RKO (cell line): ENCODE measurements around the gene MRM1.

Experiments
- DNase-seq: peaks from one replicate; pipeline ENCODE4 v3.0.0-alpha.2; 2016; ENCODE audit warnings: low spot score

MRM1 gene, protein sequence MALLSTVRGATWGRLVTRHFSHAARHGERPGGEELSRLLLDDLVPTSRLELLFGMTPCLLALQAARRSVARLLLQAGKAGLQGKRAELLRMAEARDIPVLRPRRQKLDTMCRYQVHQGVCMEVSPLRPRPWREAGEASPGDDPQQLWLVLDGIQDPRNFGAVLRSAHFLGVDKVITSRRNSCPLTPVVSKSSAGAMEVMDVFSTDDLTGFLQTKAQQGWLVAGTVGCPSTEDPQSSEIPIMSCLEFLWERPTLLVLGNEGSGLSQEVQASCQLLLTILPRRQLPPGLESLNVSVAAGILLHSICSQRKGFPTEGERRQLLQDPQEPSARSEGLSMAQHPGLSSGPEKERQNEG

DNA sequence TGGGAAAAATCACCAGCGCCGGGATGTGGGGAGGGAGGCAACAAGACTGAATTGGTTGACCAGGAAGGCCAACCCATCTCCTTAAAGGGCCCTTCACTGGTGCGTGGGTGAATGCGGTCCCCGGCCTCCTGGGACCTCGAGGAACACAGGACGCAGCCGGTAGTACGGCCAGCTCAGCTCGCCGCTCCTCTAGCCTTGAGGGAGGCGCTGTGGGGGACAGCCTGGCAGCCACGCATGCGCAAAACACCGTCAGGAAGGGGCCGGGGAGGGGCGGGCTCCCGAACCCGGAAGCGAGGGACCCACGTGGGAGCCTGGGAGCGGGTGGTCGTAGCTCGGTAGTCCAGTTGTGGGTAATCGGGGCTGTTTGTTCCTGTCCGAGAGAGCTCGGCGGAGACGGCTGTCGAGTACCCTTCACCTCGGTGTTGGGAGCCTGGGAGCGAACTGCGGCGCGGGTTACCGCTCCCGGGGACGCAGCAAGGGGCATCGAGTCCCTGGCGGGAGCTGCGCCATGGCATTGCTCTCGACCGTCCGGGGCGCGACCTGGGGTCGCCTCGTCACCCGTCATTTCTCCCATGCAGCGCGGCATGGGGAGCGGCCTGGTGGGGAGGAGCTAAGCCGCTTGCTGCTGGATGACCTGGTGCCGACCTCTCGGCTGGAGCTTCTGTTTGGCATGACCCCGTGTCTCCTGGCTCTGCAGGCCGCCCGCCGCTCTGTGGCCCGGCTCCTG is at the start of gene MRM1:
Gene MRM1 (plus strand): TSS at position 281 of the 727 bp plus-strand sequence. CDS start 228 bp downstream, at position 509.
- peak; percentile 96 for DNase-seq

DNA sequence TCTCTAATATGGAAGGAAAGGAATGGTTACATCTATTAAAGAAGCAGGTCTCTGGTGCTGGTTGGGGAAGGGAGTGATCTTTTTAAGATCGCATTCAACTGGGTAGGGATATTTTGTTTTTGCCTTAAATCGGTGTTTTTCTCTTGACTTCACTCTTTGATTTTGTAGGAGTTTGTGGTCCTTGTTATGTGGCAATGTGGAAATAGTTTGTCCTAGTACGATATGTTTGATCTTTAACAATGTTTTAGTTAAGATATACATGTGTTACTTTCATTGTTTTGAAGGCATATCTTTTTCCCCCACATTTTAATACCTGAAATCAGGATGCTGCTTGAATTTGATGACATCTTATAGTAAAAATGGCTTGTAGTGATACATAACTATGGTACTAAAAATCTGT is 47.9 kb upstream of the MRM1 start:
- no peak for DNase-seq

GRCh38 chr17:36566081-36566480 is 35.3 kb upstream of the MRM1 start:
- DNase-seq = no peak

DNA sequence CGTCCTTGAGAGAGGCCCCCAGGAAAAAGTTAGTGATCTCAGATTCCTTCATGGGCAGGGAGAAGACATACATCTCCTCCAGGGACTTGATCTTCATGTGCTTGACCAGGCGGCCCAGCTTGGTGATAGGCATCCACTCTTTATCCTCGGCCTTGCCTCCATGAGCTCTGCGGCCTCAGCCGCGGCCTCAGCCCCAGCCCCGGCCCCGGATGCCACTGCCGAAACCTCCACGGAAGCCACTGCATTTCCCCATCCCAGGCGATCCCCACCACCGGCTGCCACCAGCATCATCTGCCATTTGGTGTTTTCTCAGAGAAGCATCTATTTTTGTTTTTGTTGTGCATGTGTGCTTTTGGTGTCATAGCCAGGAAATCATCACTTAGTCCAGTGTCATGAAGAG is 26.4 kb upstream of the MRM1 start:
- DNase-seq = no peak

GRCh38 chr17:36576793-36577192 is 24.6 kb upstream of the MRM1 start:
- DNase-seq = no peak

GRCh38 chr17:36578671-36579070 is 22.7 kb upstream of the MRM1 start:
- no peak for DNase-seq

DNA sequence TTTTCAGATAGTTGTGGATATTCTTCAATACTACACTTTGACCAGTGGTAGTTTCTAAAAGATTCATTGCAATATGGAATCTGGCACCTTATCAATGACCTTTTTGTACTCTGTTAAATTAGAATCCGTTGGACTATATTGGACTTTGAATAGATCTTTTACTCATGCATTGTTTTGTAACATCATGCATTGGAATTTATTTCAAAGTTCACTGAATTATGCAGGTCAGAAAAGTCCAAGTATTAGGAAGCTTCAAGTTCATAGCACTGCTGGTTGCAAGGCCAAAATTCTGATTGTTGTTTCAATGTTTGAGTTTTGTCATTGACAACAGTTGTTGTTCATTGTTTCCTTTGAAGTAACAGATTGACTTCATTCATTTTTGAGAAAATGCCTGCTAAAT is 17.6 kb upstream of the MRM1 start:
- DNase-seq = no peak

DNA sequence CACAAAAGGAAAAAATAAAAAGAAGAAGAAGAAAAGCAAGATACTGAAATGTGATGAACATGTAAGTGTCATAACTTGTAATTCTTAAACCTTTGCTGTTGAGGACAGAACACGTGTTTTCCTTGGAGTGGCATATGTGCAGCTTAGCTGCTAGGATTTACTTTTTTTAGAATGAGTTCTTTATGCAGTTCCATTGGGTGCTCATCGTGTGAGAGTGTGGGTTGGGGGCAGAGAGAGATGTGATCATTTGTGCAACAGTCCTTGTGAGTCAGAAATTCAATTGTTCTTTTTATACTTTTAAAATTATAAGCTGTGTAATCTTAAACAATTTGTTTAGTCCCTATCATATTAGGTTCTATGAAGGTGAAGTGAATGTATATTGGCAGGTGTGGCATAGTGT is 15.2 kb upstream of the MRM1 start:
- no peak for DNase-seq

DNA sequence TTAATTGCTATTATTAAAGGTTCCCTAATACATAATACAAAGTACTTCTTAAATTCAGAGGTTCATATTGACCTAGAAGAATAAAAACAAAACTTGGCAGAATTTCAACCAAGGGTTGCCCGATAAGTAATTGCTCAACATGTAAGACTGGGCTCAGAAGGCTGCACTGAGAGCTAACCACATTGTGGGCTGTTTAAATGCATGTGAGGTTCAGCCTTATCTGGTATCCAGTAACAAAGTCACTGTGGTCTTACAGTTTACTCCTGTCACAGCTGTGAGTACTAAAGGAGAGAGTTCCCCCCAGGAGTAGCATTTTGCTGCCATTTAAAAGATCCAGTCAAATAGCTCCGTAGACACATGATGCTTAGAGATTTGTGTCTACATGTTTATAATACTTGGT is 11.3 kb upstream of the MRM1 start:
- no peak for DNase-seq

DNA sequence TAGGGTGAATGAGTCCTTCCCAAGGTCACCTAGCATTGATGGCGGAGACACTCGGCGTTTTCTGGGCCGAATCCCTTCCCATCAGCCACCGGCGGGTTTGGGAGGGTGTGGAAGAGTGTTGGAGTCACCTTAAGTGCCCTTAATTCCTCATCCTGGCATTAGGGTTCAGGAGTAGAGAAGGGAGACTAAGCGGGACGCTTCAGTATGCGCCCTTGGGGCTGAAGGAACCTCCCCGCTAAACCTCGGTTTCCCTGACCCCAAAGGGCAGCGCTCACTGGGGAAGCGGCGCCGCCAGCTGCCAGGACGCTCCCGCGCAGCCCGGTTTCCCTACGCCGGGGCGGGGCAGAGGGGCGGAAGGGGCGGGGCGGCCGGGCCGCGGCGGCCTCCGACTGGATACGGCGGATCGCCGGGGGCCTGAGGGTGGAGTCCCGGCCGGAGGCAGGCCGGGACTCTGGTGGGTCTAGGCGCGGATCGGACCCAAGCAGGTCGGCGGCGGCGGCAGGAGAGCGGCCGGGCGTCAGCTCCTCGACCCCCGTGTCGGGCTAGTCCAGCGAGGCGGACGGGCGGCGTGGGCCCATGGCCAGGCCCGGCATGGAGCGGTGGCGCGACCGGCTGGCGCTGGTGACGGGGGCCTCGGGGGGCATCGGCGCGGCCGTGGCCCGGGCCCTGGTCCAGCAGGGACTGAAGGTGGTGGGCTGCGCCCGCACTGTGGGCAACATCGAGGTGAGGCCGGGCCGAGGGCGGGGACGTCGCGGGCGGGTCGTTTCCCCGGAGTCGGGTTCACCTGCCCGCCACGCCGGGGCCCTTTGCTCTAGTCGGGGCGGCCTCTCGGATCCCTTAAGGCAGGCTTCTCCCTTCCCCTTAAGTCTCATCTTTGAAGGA is 9.7 kb upstream of the MRM1 start, which contains the start of gene DHRS11:
Gene DHRS11 (plus strand): TSS at position 446 of the 882 bp plus-strand sequence. CDS start 131 bp downstream, at position 577.
- peak; percentile 80 for DNase-seq

- peak; percentile 42 for DNase-seq
Observed at GRCh38 chr17:36592316-36592715, 9.1 kb upstream of the MRM1 start.

DNA sequence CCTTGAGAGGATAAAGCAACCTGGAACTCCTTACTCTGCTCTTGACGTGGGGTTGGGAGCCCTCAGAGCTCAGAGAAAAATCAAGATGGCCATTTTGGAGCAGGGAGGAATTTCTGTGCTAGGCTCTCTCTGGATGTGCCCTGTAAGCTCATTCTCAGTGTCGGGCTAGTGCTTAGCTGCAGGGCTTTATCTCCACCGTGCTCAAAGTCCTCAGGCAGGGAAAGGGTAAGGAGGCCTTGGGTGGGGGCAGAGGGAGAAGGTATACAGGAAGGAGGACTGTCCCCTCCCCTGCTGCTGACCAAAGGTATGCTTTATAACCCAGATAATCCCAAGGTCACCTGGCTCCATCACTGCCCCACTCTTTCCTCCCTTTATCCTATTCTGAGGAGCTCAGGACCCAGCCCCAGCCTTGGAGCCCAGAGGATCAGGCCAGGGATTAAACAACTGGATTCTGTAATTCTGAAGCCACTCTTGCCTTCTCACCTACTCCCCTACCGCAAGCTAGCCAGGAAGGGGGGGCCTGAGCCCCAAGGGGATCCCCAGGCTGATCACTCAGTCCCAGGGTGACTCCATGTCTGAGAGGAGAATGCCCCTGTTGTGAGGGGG is 8.6 kb upstream of the MRM1 start:
- no peak for DNase-seq

DNA sequence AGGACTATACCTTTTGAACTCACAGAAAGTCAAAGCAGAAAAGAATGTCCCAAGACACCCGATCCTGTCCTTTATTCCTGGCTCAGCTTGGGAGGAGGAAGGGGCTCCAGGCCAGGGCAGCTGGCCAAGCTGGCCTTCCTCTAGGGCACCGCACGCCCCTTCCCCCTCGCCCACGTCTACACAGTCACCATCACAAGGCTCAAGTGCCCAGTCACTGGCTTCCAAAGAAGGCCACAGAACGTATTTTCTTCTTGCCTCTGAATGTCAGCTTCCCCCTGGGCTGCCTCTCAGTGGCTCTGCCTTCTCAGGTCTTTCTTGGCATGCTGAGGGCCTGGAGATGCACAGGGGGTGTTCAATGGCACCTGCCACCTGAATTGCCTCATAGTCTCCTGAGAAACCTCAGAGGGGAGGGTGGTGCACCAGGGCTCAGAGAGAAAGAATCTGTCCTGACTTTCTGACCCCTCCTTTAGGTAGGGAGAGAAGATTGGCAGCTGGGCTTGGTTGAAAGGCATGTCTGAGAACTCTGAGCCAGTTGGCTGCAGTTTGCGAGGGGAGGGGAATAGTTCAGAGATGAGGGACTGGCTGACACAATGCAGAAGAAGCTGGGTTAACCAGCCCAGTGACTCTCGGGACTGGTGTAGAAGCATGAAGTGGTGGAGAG is 7.6 kb upstream of the MRM1 start:
- no peak for DNase-seq

- DNase-seq = no peak
Observed at GRCh38 chr17:36594626-36595401, 6.6 kb upstream of the MRM1 start.

- no peak for DNase-seq
Observed at GRCh38 chr17:36597226-36597625, 4.2 kb upstream of the MRM1 start.

GRCh38 chr17:36597866-36598777 is 3.3 kb upstream of the MRM1 start:
- DNase-seq = no peak

- DNase-seq = no peak
Observed at GRCh38 chr17:36598951-36599401, 2.4 kb upstream of the MRM1 start.

DNA sequence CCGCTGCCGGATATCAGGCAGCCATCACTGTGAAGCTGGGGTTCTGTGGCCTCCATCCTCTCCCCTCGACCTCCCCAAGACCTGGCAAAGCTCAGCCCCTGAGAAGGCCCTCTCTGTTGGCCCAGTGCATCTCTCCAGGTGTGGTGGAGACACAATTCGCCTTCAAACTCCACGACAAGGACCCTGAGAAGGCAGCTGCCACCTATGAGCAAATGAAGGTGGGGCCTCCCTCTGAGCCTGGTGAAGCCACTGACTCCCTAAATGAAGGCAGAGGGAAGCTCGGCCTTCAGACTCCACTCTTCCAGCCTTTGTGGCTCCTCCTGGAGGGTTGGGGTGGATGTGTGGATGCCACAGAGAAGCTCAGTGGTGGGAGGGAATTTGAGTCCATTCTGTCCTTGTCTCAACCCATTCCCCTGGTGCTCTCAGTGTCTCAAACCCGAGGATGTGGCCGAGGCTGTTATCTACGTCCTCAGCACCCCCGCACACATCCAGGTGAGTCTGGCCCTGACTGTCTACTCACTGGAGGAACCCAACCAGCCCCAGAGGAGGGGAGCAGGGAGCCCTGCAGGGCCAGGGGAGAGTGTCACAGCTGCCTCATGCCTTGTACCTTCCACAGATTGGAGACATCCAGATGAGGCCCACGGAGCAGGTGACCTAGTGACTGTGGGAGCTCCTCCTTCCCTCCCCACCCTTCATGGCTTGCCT is 1.7 kb upstream of the MRM1 start:
- no peak for DNase-seq

- DNase-seq = no peak
Observed at GRCh38 chr17:36600465-36600864, 918 bp upstream of the MRM1 start.
